H9 (cell line): ENCODE results near the gene CD209. TPM values are rescaled to one million over a fixed set of nuclear protein-coding genes. Genes with fewer than 3 reads are reported as not detected.
"Not testable (repeated sequence)": the region's sequence is repeated elsewhere in the genome, so short reads cannot be mapped to it uniquely, and the experiment has no call there.

Source experiments
- DNase-seq: peaks from one replicate; pipeline ENCODE4 v3.0.0-alpha.2; 2017
- H2AFZ ChIP-seq: one replicate; pipeline ENCODE4 v1.6.1; 2013; ENCODE audit warnings: mild to moderate bottlenecking, low read length, control low read depth, moderate library complexity
- H2AK5ac ChIP-seq: 2 replicates; pipeline ENCODE4 v1.6.1; 2013; ENCODE audit warnings: low read length, control low read depth, mixed read lengths; ENCODE audit not compliant: insufficient read length
- H2BK120ac ChIP-seq: one replicate; pipeline ENCODE4 v1.6.1; 2013; ENCODE audit warnings: low read depth, mild to moderate bottlenecking, low read length, control low read depth, inconsistent platforms; ENCODE audit not compliant: poor library complexity, severe bottlenecking
- H2BK12ac ChIP-seq: 2 replicates; pipeline ENCODE4 v1.6.1; 2013; ENCODE audit warnings: low read length, control low read depth, mixed read lengths, low read depth; ENCODE audit not compliant: insufficient read length
- H2BK15ac ChIP-seq: 2 replicates; pipeline ENCODE4 v1.6.1; 2013; ENCODE audit warnings: low read depth, low read length, control low read depth
- H2BK20ac ChIP-seq: one replicate; pipeline ENCODE4 v1.6.1; 2013; ENCODE audit warnings: low read depth, mild to moderate bottlenecking, low read length, control low read depth, inconsistent platforms; ENCODE audit not compliant: poor library complexity, severe bottlenecking
- H2BK5ac ChIP-seq: 2 replicates; pipeline ENCODE4 v1.6.1; 2013; ENCODE audit warnings: low read length, control low read depth, mixed read lengths; ENCODE audit not compliant: insufficient read length
- H3K14ac ChIP-seq: 2 replicates; pipeline ENCODE4 v1.6.1; 2013; ENCODE audit warnings: low read length, control low read depth; ENCODE audit not compliant: insufficient read depth
- H3K18ac ChIP-seq: 2 replicates; pipeline ENCODE4 v1.6.1; 2013; ENCODE audit warnings: low read depth, mild to moderate bottlenecking, mixed read lengths, low read length, control low read depth; ENCODE audit not compliant: insufficient read length
- H3K23ac ChIP-seq: 2 replicates; pipeline ENCODE4 v1.6.1; 2013; ENCODE audit warnings: low read length, control low read depth, mixed read lengths, low read depth; ENCODE audit not compliant: insufficient read length
- H3K23me2 ChIP-seq: 2 replicates; pipeline ENCODE4 v1.6.1; 2013; ENCODE audit warnings: low read depth, mild to moderate bottlenecking, mixed read lengths, low read length, control low read depth; ENCODE audit not compliant: insufficient read length, poor library complexity, severe bottlenecking
- H3K27ac ChIP-seq: 2 replicates; pipeline ENCODE4 v1.5.1; 2013; ENCODE audit warnings: low read length, control low read depth, mixed read lengths, low read depth; ENCODE audit not compliant: insufficient read length
- H3K27me3 ChIP-seq: 2 replicates; pipeline ENCODE4 v1.6.1; 2013; ENCODE audit warnings: low read length, control low read depth, inconsistent platforms; ENCODE audit not compliant: insufficient read depth
- H3K4ac ChIP-seq: 2 replicates; pipeline ENCODE4 v1.6.1; 2013; ENCODE audit warnings: low read depth, mild to moderate bottlenecking, control low read depth, inconsistent platforms, low read length, moderate library complexity
- H3K4me1 ChIP-seq: 2 replicates; pipeline ENCODE4 v1.6.1; 2013; ENCODE audit warnings: low read length, control low read depth, inconsistent platforms; ENCODE audit not compliant: insufficient read depth
- H3K4me2 ChIP-seq: 2 replicates; pipeline ENCODE4 v1.6.1; 2013; ENCODE audit warnings: low read length, control low read depth, mixed read lengths; ENCODE audit not compliant: insufficient read length, insufficient read depth
- H3K56ac ChIP-seq: 2 replicates; pipeline ENCODE4 v1.6.1; 2013; ENCODE audit warnings: low read depth, mild to moderate bottlenecking, mixed read lengths, low read length, control low read depth; ENCODE audit not compliant: insufficient read length
- H3K79me1 ChIP-seq: 2 replicates; pipeline ENCODE4 v1.6.1; 2013; ENCODE audit warnings: low read depth, mild to moderate bottlenecking, moderate library complexity, low read length, control low read depth, inconsistent platforms; ENCODE audit not compliant: insufficient read depth, poor library complexity, severe bottlenecking
- H3K79me2 ChIP-seq: 2 replicates; pipeline ENCODE4 v1.6.1; 2013; ENCODE audit warnings: low read length, control low read depth, inconsistent platforms; ENCODE audit not compliant: insufficient read depth
- H3K9ac ChIP-seq: 2 replicates; pipeline ENCODE4 v1.6.1; 2013; ENCODE audit warnings: low read length, control low read depth, mixed read lengths; ENCODE audit not compliant: insufficient read length; ENCODE audit errors: extremely low read depth
- H3K9me3 ChIP-seq: one replicate; pipeline ENCODE4 v1.6.1; 2013; ENCODE audit warnings: low read depth, low read length, inconsistent platforms; ENCODE audit not compliant: control insufficient read depth
- H3T11ph ChIP-seq: one replicate; pipeline ENCODE4 v1.6.1; 2013; ENCODE audit warnings: mild to moderate bottlenecking, low read length, control low read depth, inconsistent platforms
- H4K20me1 ChIP-seq: one replicate; pipeline ENCODE4 v1.6.1; 2013; ENCODE audit not compliant: control insufficient read depth, insufficient read length, insufficient read depth
- H4K5ac ChIP-seq: 2 replicates; pipeline ENCODE4 v1.6.1; 2013; ENCODE audit warnings: low read depth, mild to moderate bottlenecking, mixed read lengths, low read length, control low read depth; ENCODE audit not compliant: insufficient read length
- H4K8ac ChIP-seq: replicated peaks from 2 replicates; pipeline ENCODE4 v1.6.1; 2013; ENCODE audit warnings: low read length, control low read depth, mixed read lengths, low read depth; ENCODE audit not compliant: insufficient read length
- H4K91ac ChIP-seq: 2 replicates; pipeline ENCODE4 v1.6.1; 2013; ENCODE audit warnings: low read depth, mild to moderate bottlenecking, moderate library complexity, mixed read lengths, low read length, control low read depth; ENCODE audit not compliant: insufficient read length
- H3K27ac Mint-ChIP-seq, 3 experiments: 2 replicates in 2 of 3; 3 replicates in 1 of 3; pipeline ENCODE4 v1.8.0; 2020 to 2021; ENCODE audit warnings: mixed read lengths in 3 of 3, mild to moderate bottlenecking in 1 of 3, moderate library complexity in 1 of 3
- H3K27me3 Mint-ChIP-seq: 2 replicates; pipeline ENCODE4 v1.8.0; 2021; ENCODE audit warnings: low read depth, mild to moderate bottlenecking, moderate library complexity, mixed read lengths
- H3K36me3 Mint-ChIP-seq, 3 experiments: 2 replicates in 2 of 3; 3 replicates in 1 of 3; pipeline ENCODE4 v1.8.0; 2020 to 2021; ENCODE audit warnings: low read depth in 3 of 3, mixed read lengths in 3 of 3; ENCODE audit not compliant: insufficient read depth in 1 of 3
- H3K4me1 Mint-ChIP-seq, 2 experiments: 2 replicates each; pipeline ENCODE4 v1.8.0; 2020; ENCODE audit warnings: mixed read lengths in 2 of 2
- H3K4me3 Mint-ChIP-seq, 2 experiments: 2 replicates in 1 of 2; 3 replicates in 1 of 2; pipeline ENCODE4 v1.8.0; 2020 to 2021; ENCODE audit warnings: mild to moderate bottlenecking in 2 of 2, mixed read lengths in 2 of 2, moderate library complexity in 1 of 2
- H3K9me3 Mint-ChIP-seq, 2 experiments: 2 replicates in 1 of 2; 3 replicates in 1 of 2; pipeline ENCODE4 v1.8.0; 2020; ENCODE audit warnings: mild to moderate bottlenecking in 2 of 2, mixed read lengths in 2 of 2, moderate library complexity in 1 of 2
- CTCF ChIP-seq: fragments of 200-600 bp; sonication (generic); conservative IDR thresholded peaks from 3 replicates; pipeline ENCODE4 v1.8.0; 2021; ENCODE audit warnings: antibody characterized with exemption, mild to moderate bottlenecking
- WGBS: extraction: QIAGEN DNeasy Blood & Tissue Kit; methylation state at CpG from one replicate; pipeline ENCODE4 v1.1.7; 2013; ENCODE audit warnings: missing lambda C conversion rate, low lambda C conversion rate, mixed read lengths; ENCODE audit not compliant: insufficient read length; ENCODE audit errors: extremely low coverage; 5-methylcytosine and 5-hydroxymethylcytosine counted together
- total RNA-seq: library from RNA; stranded (reverse); gene quantifications from 2 replicates; pipeline ENCODE4 v1.2.1, GENCODE V29; 2021

The CD209 gene
- total RNA-seq, 1 experiment from 2014 or later = not detected

- Histone ChIP-seq H3T11ph (no peak overlapping the region), H3K23me2 (peaks cover 11% of the 10 kb centered on the region), H3K9ac (no peak overlapping the region), H2BK15ac (no peak overlapping the region), H3K18ac (no peak overlapping the region), H3K56ac (no peak overlapping the region), H3K4me1 (no peaks in the 10 kb centered on the region; the same call in 1 of the 2 replicates), H2BK12ac (no peak overlapping the region), H3K23ac (no peak overlapping the region), H3K4ac (no peak overlapping the region), H4K20me1 (no peaks in the 10 kb centered on the region), H3K79me2 (no peaks in the 10 kb centered on the region), H3K9me3 (no peaks in the 10 kb centered on the region), H2BK5ac (no peak overlapping the region), H3K27ac (no peak overlapping the region), H2AFZ (no peak overlapping the region), H4K8ac (no peak overlapping the region), H3K79me1 (no peaks in the 10 kb centered on the region), H3K14ac (no peak overlapping the region), H3K27me3 (peaks cover 4% of the 10 kb centered on the region; the same call in 1 of the 2 replicates), H4K5ac (no peak overlapping the region), H3K4me2 (no peak overlapping the region), H2BK120ac (no peak overlapping the region), H2AK5ac (no peak overlapping the region), H2BK20ac (no peak overlapping the region), H4K91ac (no peak overlapping the region)
- H3K4me3 Mint-ChIP-seq = no peak overlapping the region
- H3K27me3 Mint-ChIP-seq = peaks cover 40% of the 10 kb centered on the region
- no peaks in the 10 kb centered on the region for H3K36me3 Mint-ChIP-seq
- H3K27ac Mint-ChIP-seq = no peak overlapping the region
- DNase-seq = no peak
- no CpG with 5 or more reads among the region's 3 CpGs for WGBS
- peaks cover 7 to 21% of the 10 kb centered on the region in 2 experiments for H3K4me1 Mint-ChIP-seq
- peaks cover 0 to 2% of the 10 kb centered on the region in 2 experiments; a peak in 1 of 5 replicates for H3K9me3 Mint-ChIP-seq
- TF ChIP-seq CTCF = no peak
Observed at GRCh38 chr19:7793493-7793892, 46.2 kb upstream of the CD209 start.

- H3K4me1 ChIP-seq, H3K56ac ChIP-seq, H2BK5ac ChIP-seq, H3T11ph ChIP-seq, H2BK15ac ChIP-seq, H3K18ac ChIP-seq, H3K4ac ChIP-seq, H3K27ac ChIP-seq, H3K4me2 ChIP-seq, H3K27ac Mint-ChIP-seq, H4K8ac ChIP-seq, H3K9ac ChIP-seq, H2AFZ ChIP-seq, H3K9me3 ChIP-seq, H3K79me2 ChIP-seq, H3K79me1 ChIP-seq, H4K20me1 ChIP-seq, H3K23ac ChIP-seq, H2BK12ac ChIP-seq, H3K9me3 Mint-ChIP-seq, H3K14ac ChIP-seq, H4K91ac ChIP-seq, DNase-seq, H2BK20ac ChIP-seq, H3K4me3 Mint-ChIP-seq, H3K36me3 Mint-ChIP-seq, H4K5ac ChIP-seq, H2AK5ac ChIP-seq, H2BK120ac ChIP-seq: not testable (repeated sequence)
- WGBS = no CpG with 5 or more reads among the region's 7 CpGs
- Mint-ChIP-seq H3K27me3 (peaks cover 47% of the 10 kb centered on the region), H3K4me1 (peaks cover 5 to 20% of the 10 kb centered on the region in 2 experiments; a peak in 3 of 4 replicates)
- Histone ChIP-seq H3K27me3 (peaks cover 11% of the 10 kb centered on the region; the same call in 1 of the 2 replicates), H3K23me2 (peaks cover 19% of the 10 kb centered on the region)
Observed at GRCh38 chr19:7792701-7793100, 45.4 kb upstream of the CD209 start.
